GDM1 (cell line): ENCODE results near the gene RRAD.

Source experiments
- DNase-seq: peaks from one replicate; lab custom pipeline; 2025; lab: John Stamatoyannopoulos, UW

Gene RRAD

DNA sequence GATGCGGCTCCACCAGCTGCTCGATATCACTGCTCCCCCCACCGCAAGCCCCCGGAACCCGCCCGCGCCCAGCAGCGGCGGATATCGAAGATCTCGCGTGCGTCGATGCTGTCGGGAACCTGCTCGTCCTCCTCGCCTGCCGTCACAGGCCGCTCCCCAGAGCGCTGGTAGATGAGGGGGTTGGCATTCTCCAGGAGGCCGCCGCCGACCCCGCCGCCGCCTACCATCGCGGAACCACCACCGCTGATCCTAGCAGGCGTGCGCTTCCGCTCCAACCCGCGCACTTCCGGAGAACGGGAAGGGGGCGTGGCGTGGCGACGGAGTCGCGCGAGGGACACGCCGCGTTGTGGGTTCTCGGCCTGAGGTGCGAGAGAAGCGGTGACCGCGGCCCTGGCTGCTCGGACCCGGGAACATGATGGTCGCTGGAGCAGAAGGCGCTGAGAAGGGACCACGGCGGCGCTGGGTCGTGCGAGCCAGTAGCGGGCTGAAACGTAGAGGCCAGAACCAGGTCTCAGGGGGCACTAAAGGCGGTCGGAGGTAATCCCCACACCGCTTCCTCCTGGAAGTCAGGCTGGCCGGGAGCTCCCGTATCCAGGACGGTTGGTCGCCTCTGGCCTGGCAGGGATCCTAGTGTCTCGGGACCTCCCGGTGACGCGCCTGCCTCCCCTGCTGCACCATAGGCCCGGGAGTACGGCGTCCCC, 9.0 kb upstream of the RRAD start, which contains the start of gene CIAO2B:
CIAO2B (minus strand) TSS at position 265 of the 701 bp plus-strand sequence; CDS start at position 227, 38 bp downstream.
- peak; percentile 56 for DNase-seq

DNA sequence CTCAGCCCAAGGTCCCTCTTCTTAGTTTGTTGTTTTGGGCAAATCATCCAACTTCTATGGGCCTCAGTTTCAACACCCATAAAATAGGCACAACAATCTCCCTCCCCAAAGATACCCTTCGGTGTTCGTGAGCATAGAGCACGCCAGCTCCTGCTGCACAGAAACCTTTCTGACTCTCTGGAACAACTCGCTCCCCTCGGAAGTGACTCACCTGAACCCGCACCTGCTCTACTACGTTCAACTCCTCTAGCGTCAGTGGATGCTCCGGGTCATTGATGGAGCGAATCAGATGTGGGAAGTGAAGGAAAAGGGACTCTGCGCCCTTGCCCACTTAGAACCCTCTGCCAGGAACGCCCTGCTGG, 8.4 kb upstream of the RRAD start:
- DNase-seq = no peak

DNA sequence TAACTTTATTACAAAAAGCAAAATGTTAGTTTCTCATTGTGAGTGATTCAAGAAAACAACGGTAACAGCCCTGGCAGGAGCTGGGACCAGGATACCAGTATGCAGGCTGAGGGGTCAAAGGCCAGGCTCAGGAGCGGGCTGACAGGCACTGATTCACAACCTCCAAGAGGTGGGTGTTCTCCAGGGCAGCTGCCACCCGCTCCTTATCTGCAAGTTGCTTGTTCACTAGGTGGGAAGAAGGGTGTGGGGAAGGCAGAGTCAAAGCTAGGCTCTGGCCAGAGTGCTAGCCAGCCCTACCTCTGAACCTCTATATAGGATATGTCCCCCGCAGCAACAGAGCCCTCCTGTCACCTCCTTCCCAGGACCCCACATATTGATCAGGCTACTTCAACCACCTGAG, 6.7 kb upstream of the RRAD start:
- no peak for DNase-seq

DNA sequence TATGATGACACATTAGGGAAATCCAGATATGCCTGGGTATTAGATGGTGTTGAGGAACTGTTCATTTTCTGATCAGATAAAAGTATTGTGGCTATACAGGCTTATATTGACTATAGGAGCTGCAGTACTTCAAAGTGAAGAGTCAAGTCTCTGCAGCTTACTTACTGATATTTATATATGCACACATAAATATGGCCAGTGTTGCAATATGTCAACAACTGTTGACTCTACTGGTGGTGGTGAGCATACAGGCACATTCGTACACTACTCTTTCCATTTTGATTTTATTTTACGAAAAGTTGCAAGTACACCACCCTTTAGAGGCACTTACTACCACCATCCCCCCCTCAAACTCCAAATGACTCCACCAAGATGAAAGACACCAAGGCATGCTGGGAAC, 6.3 kb upstream of the RRAD start:
- DNase-seq = no peak

DNA sequence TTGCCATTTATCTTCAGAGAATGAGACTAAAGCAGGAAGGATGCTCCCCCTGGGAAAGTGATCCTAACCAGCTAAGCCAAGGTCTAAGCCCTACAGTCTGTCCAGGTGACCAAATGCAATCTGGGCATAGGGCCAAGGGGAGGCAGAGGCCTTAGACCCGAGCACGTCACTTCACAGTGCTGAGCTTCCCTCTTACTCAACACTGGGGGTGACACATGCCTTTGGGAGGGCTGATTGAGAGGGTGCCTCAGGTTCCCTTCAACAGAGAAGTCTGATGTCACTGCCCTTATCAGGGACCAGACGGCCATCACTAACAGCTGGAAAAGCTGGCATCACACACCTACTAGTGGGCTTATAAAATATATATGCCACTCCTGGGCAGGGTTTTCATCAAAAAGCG, 4.9 kb upstream of the RRAD start:
- DNase-seq = no peak

DNA sequence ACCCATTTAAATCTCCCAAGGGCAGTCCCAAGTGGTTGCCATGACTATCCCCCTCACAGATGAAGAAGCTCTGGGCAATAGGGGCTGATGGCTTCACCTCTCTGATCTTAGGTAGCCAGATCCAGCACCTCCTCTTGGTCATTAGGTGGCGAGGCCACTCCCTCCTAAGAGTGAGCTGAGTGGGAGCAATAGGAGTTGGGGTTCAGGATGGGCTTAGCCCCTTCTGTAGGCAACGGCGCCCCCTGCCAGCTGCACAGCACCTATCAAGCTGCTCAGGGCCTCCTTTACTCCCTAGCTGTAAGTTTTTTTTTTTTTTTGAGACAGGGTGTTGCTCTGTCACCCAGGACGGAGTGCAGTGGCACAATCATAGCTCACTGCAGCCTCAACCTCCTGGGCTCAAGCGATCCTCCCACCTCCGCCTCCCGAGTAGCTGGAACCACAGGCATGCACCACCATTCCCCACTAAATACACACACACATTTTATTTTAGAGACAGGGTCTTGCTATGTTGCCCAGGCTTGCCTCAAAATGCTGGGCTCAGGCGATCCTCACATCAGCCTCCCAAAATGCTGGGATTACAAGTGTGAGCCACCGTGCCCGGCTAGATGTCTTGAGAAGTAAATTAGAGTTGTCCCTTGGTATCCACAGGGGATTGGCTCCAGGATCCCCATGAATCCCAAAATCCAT, 3.5 kb upstream of the RRAD start:
- DNase-seq = no peak

DNA sequence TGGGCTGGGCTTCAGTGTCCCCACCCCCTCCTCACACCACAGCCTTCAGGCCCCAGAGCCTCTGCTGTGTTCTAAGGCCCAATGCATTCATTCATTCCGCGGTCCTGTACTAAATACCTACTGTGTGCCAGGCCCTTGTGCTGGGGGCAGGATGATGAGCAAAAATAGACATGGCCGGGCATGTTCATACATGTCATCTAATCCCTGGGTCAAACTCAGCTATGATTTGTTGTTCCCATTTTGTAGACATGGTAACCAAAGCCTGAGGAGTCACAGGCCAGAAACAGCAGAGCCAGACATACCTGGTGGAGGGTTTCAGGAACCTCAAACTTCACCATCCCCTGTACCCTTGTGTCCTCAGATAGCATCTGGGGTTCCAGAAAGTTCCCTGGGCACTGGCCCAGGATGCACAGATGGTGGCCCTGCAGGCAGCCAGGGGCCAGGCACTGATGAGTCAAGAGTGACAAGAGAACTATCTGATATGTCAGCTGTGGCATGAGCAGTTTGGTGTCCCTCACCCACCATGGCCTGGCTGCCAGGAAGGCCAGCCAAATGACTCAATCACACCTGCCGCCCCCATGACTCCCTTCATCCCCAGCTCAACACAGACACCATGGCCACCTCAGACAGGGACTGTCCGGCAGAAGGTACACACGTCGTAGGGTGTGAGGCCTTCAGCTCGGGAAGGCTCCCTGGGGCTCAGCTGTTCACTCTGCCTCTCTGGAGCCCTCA, 2.7 kb upstream of the RRAD start:
- no peak for DNase-seq

DNA sequence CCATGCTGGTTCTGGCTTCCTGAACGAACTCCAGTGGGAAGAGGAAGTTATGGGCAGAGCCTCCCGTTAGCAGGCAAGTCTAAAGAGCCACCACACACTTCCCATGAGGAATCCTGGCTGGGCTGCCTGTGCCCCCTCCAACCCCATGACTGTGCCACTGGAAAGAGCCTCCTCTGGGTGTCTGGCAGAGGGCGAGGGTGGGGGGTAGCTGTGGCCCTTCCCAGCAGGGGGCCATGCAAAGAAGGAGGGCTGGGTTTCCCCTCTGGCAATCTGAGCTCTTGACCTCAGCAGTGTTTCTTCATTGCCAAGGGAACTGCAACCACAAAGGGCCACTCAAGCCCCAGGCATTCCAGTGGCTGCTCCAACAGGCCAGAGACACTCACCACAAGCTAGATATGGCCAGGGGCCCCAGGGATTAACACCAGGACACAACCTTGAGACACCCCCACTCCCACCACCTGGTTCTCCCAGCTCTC, 1.7 kb upstream of the RRAD start:
- no peak for DNase-seq

DNA sequence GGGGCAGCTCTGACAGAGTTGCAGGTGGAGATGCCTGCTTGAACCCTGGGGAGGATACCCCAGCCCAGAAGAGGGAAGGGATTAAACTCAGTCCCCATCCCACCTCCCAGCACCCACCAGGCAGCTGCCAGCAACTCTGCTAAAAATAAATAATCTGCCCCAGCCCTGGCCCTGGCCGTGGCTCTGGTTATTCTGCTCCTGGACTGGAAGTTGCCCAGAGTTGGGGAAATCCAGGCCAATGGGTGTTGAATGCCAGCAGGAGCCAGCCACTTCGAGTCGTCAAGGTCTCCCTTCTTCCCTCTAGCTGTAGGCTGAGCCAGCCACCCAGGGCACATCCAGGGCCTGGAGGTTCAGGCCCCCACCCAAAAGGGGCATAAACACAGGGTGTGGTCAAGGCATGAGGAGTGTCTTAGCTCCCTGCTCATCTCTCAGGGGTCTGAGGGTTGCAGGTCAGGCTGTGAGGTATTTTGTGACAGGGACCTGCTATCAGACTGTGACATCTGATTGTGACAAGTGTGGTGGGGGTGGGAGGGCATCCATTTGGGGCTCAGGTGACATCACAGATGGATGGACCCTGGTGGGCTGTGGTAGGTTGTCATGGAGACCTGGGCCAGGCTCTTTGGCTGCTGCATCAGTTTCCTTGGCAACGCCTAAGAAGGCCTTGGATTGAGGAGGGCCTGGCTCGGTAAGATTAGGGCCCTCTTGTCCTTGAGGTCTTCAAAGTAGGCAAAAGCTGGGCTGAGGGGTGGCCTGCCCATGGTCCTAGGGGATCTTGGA, 1.0 kb upstream of the RRAD start:
- no peak for DNase-seq

DNA sequence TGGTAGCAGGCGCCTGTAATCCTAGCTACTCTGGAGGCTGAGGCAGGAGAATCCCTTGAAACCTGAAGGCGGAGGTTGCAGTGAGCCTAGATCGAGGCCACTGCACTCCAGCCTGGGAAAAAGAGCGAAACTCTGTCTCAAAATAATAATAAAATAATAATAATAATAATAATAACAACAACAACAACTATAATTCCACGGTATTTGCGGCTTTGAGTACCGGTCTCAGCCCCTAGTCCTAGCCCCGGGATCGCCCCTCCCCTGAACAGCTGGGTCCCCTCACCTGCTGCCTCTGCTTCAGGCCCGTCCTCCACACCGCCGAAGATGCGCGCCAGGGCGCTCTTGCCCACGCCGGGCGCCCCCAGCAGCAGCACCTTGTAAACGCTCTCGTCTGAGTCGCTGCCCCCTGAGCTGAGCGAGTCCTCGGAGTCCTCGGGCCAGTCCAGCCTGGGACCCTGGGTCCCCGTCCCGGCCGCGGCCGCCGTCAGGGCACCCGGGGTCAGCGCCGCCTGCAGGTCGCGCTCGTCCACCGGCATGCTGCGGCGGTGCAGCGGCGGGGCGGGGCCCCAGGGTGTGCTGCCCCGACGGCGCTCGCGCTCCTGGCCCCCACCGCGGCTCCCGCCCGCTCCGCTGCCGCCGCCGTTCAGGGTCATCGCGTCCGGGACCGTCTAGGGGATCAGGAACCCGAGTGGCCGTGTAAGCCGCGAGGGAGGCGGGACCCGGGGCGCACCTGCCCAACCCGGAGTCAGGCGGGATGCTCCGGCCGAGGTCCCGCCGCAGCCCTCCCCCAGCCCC, 611 bp downstream of the RRAD start:
- no peak for DNase-seq

DNA sequence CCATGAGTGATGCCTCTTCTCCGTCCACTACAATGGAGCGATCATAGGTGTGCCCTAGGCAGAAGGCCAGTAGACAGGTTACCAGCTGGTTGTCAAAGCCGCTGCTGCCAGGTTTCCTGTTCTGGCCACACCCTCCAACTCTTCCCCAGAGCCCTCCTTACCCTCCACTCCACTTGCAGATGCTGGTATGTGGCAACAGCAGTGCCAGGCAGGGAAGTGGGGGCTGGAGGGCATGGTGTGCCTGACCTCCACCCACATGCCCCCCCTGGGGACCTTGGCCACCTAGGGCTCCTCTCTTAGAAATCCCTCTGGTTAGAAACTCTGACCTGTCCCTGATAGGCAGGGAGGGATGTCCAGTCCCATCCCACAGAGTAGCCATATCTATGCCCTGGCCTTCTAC, 1.5 kb downstream of the RRAD start:
- no peak for DNase-seq

DNA sequence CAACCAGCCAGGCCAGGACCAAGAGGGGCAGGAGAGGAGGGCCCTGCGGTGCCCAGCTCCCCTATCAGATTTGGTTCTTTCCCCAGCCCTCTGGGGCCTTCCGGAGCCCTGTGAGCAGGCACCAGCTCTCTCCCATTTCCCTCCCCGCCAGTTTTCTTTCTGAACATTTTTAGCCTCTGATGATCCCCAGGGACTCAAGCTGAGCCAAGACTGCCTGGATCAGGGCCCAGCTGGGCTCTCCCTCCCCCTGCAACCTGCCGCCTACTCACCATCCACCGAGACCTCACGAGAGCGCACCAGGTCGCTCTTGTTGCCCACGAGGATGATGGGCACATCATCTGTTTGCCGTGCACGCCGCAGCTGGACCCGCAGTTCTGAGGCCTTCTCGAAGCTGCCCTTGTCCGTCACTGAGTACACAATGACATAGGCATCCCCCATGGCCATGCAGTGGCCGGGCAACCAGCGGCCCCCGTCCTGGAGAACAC, 2.0 kb downstream of the RRAD start:
- DNase-seq = no peak

DNA sequence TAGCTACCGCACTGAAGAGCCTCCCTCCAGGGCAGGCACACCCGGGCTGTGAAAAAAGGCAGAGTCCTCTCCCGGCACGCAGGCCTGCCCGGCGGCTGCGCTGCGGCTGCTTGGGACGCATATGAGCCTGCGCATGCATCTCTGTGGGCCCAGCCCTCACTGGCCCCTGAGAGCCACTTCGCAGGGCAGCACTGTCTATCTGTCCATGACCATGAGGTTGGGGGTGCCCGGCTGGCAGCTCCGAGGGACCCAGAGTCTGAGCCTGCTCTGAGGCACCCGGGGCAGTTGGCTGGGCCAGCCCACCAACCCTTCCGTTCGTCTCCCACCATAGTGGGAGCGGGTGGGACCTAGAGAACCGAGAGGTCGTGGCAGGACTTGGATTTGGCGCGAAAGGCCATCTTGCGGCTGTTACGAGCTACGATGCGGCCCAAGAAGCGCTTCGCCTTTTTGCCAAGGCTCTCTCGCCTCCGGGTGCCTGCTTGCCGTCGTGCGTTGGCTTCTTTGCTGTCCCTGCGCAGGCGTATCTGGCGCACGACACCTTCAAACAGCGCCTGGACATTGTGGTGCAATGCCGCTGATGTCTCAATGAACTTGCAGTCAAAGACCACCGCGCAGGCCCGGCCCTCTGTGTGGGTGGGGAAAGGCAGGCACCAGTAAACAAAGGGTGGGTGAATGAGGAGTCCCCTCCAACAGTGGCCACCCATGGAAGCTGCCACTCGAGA, 3.4 kb downstream of the RRAD start:
- DNase-seq = no peak

DNA sequence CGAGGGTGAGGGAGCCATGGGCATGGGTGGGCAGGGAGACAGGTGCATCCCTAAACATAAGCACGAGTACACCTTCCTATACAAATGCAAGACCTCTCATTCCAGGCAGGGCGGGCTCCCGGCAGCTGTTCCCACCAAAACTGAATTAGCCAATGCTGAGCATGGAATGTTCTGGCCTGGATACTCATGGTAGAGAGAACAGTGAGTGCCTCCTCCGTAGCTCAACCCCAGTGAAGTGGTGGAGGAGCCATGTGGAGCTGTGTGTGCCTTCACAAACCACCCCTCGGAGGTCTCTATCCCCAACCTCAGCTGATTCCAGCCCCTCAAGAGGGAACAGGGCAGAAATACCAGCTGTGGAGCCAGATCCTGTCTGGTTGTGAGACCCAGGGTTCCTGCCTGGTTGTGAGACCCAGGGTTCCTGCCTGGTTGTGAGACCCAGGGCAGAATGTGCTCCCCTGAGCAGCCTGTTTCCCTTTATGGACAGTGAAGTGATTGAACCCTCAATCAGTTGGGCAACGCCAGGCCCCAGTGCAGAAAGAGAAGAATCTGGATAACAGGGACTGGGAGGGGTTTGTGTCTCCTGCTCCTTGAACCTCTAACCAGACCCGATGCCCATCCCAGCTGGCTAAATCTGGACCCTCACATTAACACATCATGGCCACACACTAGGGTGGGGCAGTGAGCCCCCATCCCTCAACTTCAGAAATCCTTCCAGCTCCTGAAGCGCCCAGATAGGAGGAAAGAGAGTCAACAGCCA, 4.2 kb downstream of the RRAD start:
- no peak for DNase-seq

DNA sequence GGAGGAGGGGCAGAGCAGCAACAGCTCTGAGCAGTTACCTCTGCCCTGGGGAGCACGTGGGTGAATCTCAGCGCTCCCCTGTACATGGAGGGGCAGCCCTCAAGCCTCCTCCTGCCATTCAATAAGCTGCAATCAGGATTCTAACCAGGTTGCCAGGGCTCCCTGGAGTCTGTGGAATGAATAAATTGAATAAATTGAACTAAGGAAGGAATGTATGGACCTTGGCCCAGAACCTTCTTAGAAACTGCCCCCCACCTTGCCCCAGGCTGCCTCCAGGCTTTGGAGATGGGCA, 5.1 kb downstream of the RRAD start:
- DNase-seq = no peak

DNA sequence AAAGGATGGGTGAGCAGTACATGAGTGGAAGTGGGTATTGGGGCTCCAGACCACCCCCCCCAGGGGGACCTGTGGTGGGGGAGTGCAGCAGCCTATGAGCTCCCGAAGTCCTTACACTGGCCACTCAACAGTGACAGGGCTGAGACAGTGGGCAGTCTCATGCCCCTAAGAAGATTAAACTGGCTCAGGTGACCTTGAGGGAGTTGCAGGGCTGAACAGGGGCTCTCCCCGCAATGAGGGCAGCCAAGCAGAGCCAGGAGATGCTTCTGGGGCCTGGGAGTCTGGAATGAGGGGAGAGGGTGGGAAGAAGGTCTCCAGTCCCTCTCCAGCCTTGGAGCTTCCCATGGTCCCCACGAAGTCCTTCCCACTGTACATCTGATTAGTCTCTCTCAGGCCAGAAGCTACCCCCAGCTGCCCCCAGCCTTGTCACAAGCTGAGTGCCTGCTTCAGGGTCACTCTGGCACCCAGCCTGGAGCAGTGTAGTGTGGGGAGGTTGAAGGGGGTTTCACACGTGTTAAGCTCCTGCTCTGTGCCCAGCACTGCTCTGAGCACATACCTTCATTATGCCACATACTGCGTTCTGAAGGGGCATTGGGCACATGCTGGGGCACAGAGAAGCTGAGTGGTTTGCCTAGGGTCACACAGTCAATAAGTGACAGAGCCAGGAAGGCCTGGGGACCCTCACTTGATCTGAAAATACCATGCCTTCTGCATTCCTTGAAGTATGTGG, 5.6 kb downstream of the RRAD start:
- no peak for DNase-seq

DNA sequence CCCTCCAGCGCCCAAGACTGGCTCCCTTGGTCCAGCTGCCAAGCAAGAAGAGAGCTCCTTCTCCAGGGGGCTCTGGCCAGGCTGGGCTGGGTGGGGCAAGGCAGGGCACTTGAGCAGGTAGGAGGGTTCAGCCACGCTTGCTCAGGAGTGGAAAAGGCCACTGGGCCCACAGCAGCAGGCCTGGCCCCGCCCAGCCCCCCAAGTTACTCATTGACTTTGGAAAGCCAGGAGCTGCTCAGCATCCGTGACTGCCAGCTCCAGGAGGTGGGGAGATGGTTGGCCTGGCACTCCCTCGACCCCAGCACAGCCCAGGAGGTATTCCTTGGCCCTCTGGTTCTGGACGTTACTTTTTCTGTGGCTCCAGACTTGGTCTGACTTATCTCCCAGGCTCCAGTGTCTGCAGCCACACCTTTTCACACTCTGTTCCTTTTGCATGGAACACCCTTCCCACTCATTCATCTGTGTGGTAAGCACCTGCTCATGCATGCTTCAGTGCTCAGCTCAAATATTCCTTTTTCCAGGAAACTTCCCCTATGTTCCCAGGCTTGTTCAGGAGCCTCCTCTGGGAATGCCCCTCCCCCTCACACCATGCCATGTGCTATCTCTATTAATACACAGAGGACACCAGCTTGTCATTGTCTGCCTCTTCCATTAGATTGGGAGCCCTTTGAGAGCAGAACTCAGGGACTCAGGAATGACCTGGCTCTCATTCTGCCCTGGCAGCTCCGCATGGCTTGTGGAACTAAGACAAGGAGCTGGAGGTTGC, 6.3 kb downstream of the RRAD start, which contains the start of gene CDH16:
CDH16 (minus strand) TSS at position 83 of the 766 bp plus-strand sequence. CDS start 820 bp downstream, outside the sequence.
- DNase-seq = no peak

DNA sequence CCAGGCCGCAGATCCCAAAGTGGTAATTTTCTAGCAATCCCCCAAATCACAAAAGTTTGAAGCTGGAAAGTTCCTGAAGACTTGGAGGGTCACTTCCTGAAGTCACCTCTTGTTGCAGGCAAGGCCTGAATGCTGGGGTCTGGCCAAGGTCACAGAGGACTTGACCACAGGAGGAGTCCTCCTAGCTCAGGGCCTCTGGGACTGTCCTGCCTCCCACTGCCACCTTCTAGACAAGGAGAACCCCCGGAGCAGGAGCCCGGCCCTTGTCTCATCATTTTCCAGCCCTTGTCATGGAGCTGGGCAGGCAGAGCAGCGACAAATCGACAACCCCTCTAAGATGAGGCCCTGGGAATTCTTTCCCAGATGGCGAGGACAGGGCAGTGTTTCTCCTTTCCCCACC, 7.0 kb downstream of the RRAD start:
- DNase-seq = no peak
